Neuronal stem cell (in vitro differentiated cells): ENCODE data around the gene DAW1.

Experiments used
- DNase-seq: peaks from one replicate; pipeline ENCODE4 v3.0.0-alpha.2; 2013; ENCODE audit warnings: low spot score
- H2AFZ ChIP-seq: one replicate; pipeline ENCODE4 v1.6.1; 2013; ENCODE audit warnings: mild to moderate bottlenecking, low read length, inconsistent platforms
- H2AK5ac ChIP-seq: 2 replicates; pipeline ENCODE4 v1.6.1; 2013; ENCODE audit warnings: low read depth, mild to moderate bottlenecking, inconsistent platforms, low read length, moderate library complexity, mixed read lengths
- H2BK120ac ChIP-seq: 2 replicates; pipeline ENCODE4 v1.6.1; 2013; ENCODE audit warnings: low read depth, mild to moderate bottlenecking, inconsistent platforms, low read length, moderate library complexity, mixed read lengths
- H2BK12ac ChIP-seq: one replicate; pipeline ENCODE4 v1.6.1; 2013; ENCODE audit warnings: low read length, inconsistent platforms
- H2BK15ac ChIP-seq: 2 replicates; pipeline ENCODE4 v1.6.1; 2013; ENCODE audit warnings: mild to moderate bottlenecking, low read length, inconsistent platforms, mixed read lengths
- H2BK5ac ChIP-seq: one replicate; pipeline ENCODE4 v1.6.1; 2013; ENCODE audit warnings: inconsistent platforms, mild to moderate bottlenecking, low read length, moderate library complexity
- H3K14ac ChIP-seq: one replicate; pipeline ENCODE4 v1.6.1; 2013; ENCODE audit warnings: low read length, inconsistent platforms
- H3K18ac ChIP-seq: 2 replicates; pipeline ENCODE4 v1.6.1; 2013; ENCODE audit warnings: low read length, inconsistent platforms
- H3K23ac ChIP-seq: 2 replicates; pipeline ENCODE4 v1.6.1; 2013; ENCODE audit warnings: low read depth, mild to moderate bottlenecking, mixed read lengths, low read length, inconsistent platforms; ENCODE audit not compliant: poor library complexity
- H3K27ac ChIP-seq: replicated peaks from 3 replicates; pipeline ENCODE4 v1.5.1; 2013; ENCODE audit warnings: low read length, inconsistent platforms
- H3K27me3 ChIP-seq, 3 experiments: 2 replicates each; pipeline ENCODE4 v1.6.1; 2013; ENCODE audit warnings: low read length in 3 of 3, mild to moderate bottlenecking in 2 of 3, inconsistent platforms in 1 of 3, low read depth in 1 of 3, mixed read lengths in 1 of 3, moderate library complexity in 1 of 3; ENCODE audit not compliant: control insufficient read depth in 3 of 3, insufficient read depth in 3 of 3
- H3K36me3 ChIP-seq, 2 donors: replicated peaks in 1 of 2; 2 replicates each; pipeline ENCODE4 v1.6.1; 2013; ENCODE audit warnings: low read length in 2 of 2; ENCODE audit not compliant: control insufficient read depth in 2 of 2, insufficient read depth in 2 of 2
- H3K4ac ChIP-seq: 2 replicates; pipeline ENCODE4 v1.6.1; 2013; ENCODE audit warnings: inconsistent platforms, mild to moderate bottlenecking, low read length, moderate library complexity
- H3K4me1 ChIP-seq, 2 donors: 1 replicate in 1 of 2; 2 replicates in 1 of 2; pipeline ENCODE4 v1.6.1; 2013; ENCODE audit warnings: low read length in 2 of 2, low read depth in 1 of 2; ENCODE audit not compliant: control insufficient read depth in 2 of 2, insufficient read depth in 1 of 2
- H3K4me2 ChIP-seq: one replicate; pipeline ENCODE4 v1.6.1; 2013; ENCODE audit warnings: mild to moderate bottlenecking, low read length, inconsistent platforms; ENCODE audit not compliant: insufficient read depth, poor library complexity, severe bottlenecking
- H3K4me3 ChIP-seq, 2 donors: 2 replicates each; pipeline ENCODE4 v1.5.1; 2013; ENCODE audit warnings: low read length in 2 of 2, mild to moderate bottlenecking in 2 of 2, inconsistent platforms in 1 of 2, moderate library complexity in 1 of 2
- H3K79me1 ChIP-seq: one replicate; pipeline ENCODE4 v1.6.1; 2013; ENCODE audit warnings: low read depth, mild to moderate bottlenecking, inconsistent platforms, low read length, moderate library complexity
- H3K9ac ChIP-seq: one replicate; pipeline ENCODE4 v1.6.1; 2013; ENCODE audit warnings: mild to moderate bottlenecking, low read depth, low read length, inconsistent platforms; ENCODE audit not compliant: poor library complexity
- H3K9me3 ChIP-seq, 2 donors: replicated peaks in 1 of 2; 2 replicates each; pipeline versions ENCODE3 to v1.6.1; 2013; ENCODE audit warnings: low read length in 2 of 2, mild to moderate bottlenecking in 2 of 2, inconsistent platforms in 1 of 2, low read depth in 1 of 2, mixed read lengths in 1 of 2, moderate library complexity in 1 of 2; ENCODE audit not compliant: control insufficient read depth in 2 of 2, insufficient read depth in 1 of 2
- H4K8ac ChIP-seq: one replicate; pipeline ENCODE4 v1.6.1; 2013; ENCODE audit warnings: low read depth, mild to moderate bottlenecking, inconsistent platforms, low read length, moderate library complexity
- H4K91ac ChIP-seq: one replicate; pipeline ENCODE4 v1.6.1; 2013; ENCODE audit warnings: low read length, low read depth, mild to moderate bottlenecking, inconsistent platforms; ENCODE audit not compliant: poor library complexity
- WGBS, 2 donors: extraction: QIAGEN DNeasy Blood & Tissue Kit; methylation state at CpG; one replicate each; pipeline ENCODE4 v1.1.7; 2013; ENCODE audit warnings: missing lambda C conversion rate in 2 of 2, mixed read lengths in 1 of 2; ENCODE audit not compliant: insufficient read length in 2 of 2, insufficient replicate concordance in 1 of 2; ENCODE audit errors: extremely low coverage in 2 of 2; 5-methylcytosine and 5-hydroxymethylcytosine counted together

Gene DAW1

GRCh38 chr2:227906991-227907390, 35.6 kb downstream of the DAW1 start:
- H4K91ac ChIP-seq: no peak overlapping the region
- H2AK5ac ChIP-seq: no peak overlapping the region
- no peak overlapping the region for H3K18ac ChIP-seq
- no peak overlapping the region for H3K9ac ChIP-seq
- no peak overlapping the region for H3K14ac ChIP-seq
- no peak for DNase-seq
- no peak overlapping the region for H3K4me3 ChIP-seq
- no peaks in the 10 kb centered on the region for H3K27me3 ChIP-seq
- no peak overlapping the region for H3K27ac ChIP-seq
- H3K4ac ChIP-seq: no peak overlapping the region
- no peak overlapping the region for H2AFZ ChIP-seq
- H3K36me3 ChIP-seq: no peaks in the 10 kb centered on the region
- H3K4me1 ChIP-seq: no peaks in the 10 kb centered on the region
- H2BK5ac ChIP-seq: no peak overlapping the region
- no peak overlapping the region for H3K23ac ChIP-seq
- WGBS, 2 donors: no CpG with 5 or more reads among the region's 1 CpG
- no peak overlapping the region for H4K8ac ChIP-seq
- H3K79me1 ChIP-seq: no peaks in the 10 kb centered on the region
- H3K4me2 ChIP-seq: no peak overlapping the region
- H2BK12ac ChIP-seq: no peak overlapping the region
- no peak overlapping the region for H2BK120ac ChIP-seq
- H2BK15ac ChIP-seq: no peak overlapping the region
- H3K9me3 ChIP-seq: no peaks in the 10 kb centered on the region

- no CpG with 5 or more reads among the region's 7 CpGs for WGBS, 2 donors
Measured at GRCh38 chr2:227908266-227909054, 37.0 kb downstream of the DAW1 start.

GRCh38 chr2:227914362-227914761, 42.9 kb downstream of the DAW1 start:
- no peaks in the 10 kb centered on the region for H3K27me3 ChIP-seq
- no peak overlapping the region for H3K27ac ChIP-seq
- H3K36me3 ChIP-seq: no peaks in the 10 kb centered on the region
- H3K23ac ChIP-seq: no peak overlapping the region
- no peak overlapping the region for H2AFZ ChIP-seq
- H3K18ac ChIP-seq: no peak overlapping the region
- no peaks in the 10 kb centered on the region for H3K79me1 ChIP-seq
- DNase-seq: no peak
- H2BK12ac ChIP-seq: no peak overlapping the region
- no peak overlapping the region for H3K14ac ChIP-seq
- no peak overlapping the region for H3K4me3 ChIP-seq
- no peaks in the 10 kb centered on the region for H3K9me3 ChIP-seq
- H2BK5ac ChIP-seq: no peak overlapping the region
- H3K4me2 ChIP-seq: no peak overlapping the region
- H4K8ac ChIP-seq: no peak overlapping the region
- H3K4ac ChIP-seq: no peak overlapping the region
- no peak overlapping the region for H2AK5ac ChIP-seq
- H4K91ac ChIP-seq: no peak overlapping the region
- no peak overlapping the region for H2BK120ac ChIP-seq
- H3K9ac ChIP-seq: no peak overlapping the region
- WGBS, 2 donors: no CpG with 5 or more reads among the region's 2 CpGs
- no peak overlapping the region for H2BK15ac ChIP-seq
- no peaks in the 10 kb centered on the region for H3K4me1 ChIP-seq

More at GRCh38 chr2:227908266-227909054, 37.0 kb downstream of the DAW1 start:
- Histone ChIP-seq H4K8ac (no peak overlapping the region), H2AFZ (no peak overlapping the region), H3K9ac (no peak overlapping the region), H3K27ac (no peak overlapping the region), H2BK12ac (no peak overlapping the region), H3K4me3 (no peak overlapping the region), H3K27me3 (no peaks in the 10 kb centered on the region), H2AK5ac (no peak overlapping the region), H3K79me1 (no peaks in the 10 kb centered on the region), H3K18ac (no peak overlapping the region), H3K14ac (no peak overlapping the region), H2BK120ac (no peak overlapping the region), H3K23ac (no peak overlapping the region), H3K9me3 (no peaks in the 10 kb centered on the region), H2BK15ac (no peak overlapping the region), H3K36me3 (no peaks in the 10 kb centered on the region), H3K4me1 (no peaks in the 10 kb centered on the region), H3K4ac (no peak overlapping the region), H4K91ac (no peak overlapping the region), H3K4me2 (no peak overlapping the region), H2BK5ac (no peak overlapping the region)
- no peak for DNase-seq

- H2BK12ac ChIP-seq: no peak overlapping the region
- H3K9me3 ChIP-seq: no peaks in the 10 kb centered on the region
- H3K14ac ChIP-seq: no peak overlapping the region
- no peak overlapping the region for H2AK5ac ChIP-seq
- no peak overlapping the region for H3K23ac ChIP-seq
- H3K27me3 ChIP-seq: no peaks in the 10 kb centered on the region
- H3K27ac ChIP-seq: no peak overlapping the region
- no peak overlapping the region for H4K8ac ChIP-seq
- no CpG with 5 or more reads among the region's 4 CpGs for WGBS, 2 donors
- no peak overlapping the region for H3K4ac ChIP-seq
- no peak overlapping the region for H3K4me3 ChIP-seq
- H3K4me2 ChIP-seq: no peak overlapping the region
- no peak overlapping the region for H2BK5ac ChIP-seq
- no peaks in the 10 kb centered on the region for H3K79me1 ChIP-seq
- H3K36me3 ChIP-seq: no peaks in the 10 kb centered on the region
- DNase-seq: no peak
- H2BK15ac ChIP-seq: no peak overlapping the region
- no peaks in the 10 kb centered on the region for H3K4me1 ChIP-seq
- no peak overlapping the region for H2BK120ac ChIP-seq
- no peak overlapping the region for H3K9ac ChIP-seq
- no peak overlapping the region for H4K91ac ChIP-seq
- no peak overlapping the region for H3K18ac ChIP-seq
- H2AFZ ChIP-seq: no peak overlapping the region
Measured at GRCh38 chr2:227921648-227922047, 50.2 kb downstream of the DAW1 start.
